T-cell (primary cell): ENCODE measurements around the gene CEP120. TPM values are rescaled to one million over a fixed set of nuclear protein-coding genes. Genes with fewer than 3 reads are reported as not detected.

Source experiments
- ATAC-seq, 4 experiments: fragments of 200-7000 bp in 3 of 4; fragments of 150-1000 bp in 1 of 4; cut with Tn5 transposase; replicated peaks in 1 of 4; 1 replicate in 3 of 4; 2 replicates in 1 of 4; pipeline ENCODE4 v1.10.0; 2021; ENCODE audit warnings: moderate library complexity in 3 of 4, mild to moderate bottlenecking in 2 of 4, moderate number of reproducible peaks in 1 of 4
- CTCF ChIA-PET, 2 donors: fragments of 300-600 bp; sonication (Branson Sonifier 250); formaldehyde crosslinking; loops; one replicate each; lab custom pipeline; 2022; ENCODE audit warnings: antibody characterized with exemption in 2 of 2; lab: Charles Lee
- POLR2A ChIA-PET, 2 donors: fragments of 300-600 bp; sonication (Branson Sonifier 250); formaldehyde crosslinking; loops; one replicate each; lab custom pipeline; 2022; ENCODE audit warnings: antibody characterized with exemption in 2 of 2; lab: Charles Lee
- DNase-seq, 35 experiments: peaks; one replicate each; pipeline versions ENCODE4 v3.0.0 to v3.0.0-alpha.2; 2013 to 2023
- H3K27ac ChIP-seq: one replicate; pipeline ENCODE4 v1.5.1; 2013; ENCODE audit warnings: low read length
- H3K27me3 ChIP-seq, 2 experiments: replicated peaks in 1 of 2; 1 replicate in 1 of 2; 2 replicates in 1 of 2; pipeline versions ENCODE4 v1.6.1 to v1.7.0; 2013; ENCODE audit warnings: low read length in 1 of 2, mixed read lengths in 1 of 2; ENCODE audit not compliant: control insufficient read depth in 2 of 2, insufficient read depth in 2 of 2; ENCODE audit errors: extremely low read depth in 1 of 2
- H3K36me3 ChIP-seq, 2 donors: 1 replicate in 1 of 2; 2 replicates in 1 of 2; pipeline versions ENCODE4 v1.6.1 to v1.7.0; 2013; ENCODE audit warnings: low read length in 1 of 2; ENCODE audit not compliant: control insufficient read depth in 2 of 2, insufficient read depth in 1 of 2; ENCODE audit errors: extremely low read depth in 1 of 2
- H3K4me1 ChIP-seq, 2 experiments: 1 replicate in 1 of 2; 2 replicates in 1 of 2; pipeline versions ENCODE4 v1.6.1 to v1.7.0; 2013; ENCODE audit warnings: low read length in 2 of 2, mixed read lengths in 1 of 2; ENCODE audit not compliant: insufficient read depth in 2 of 2, control insufficient read depth in 1 of 2; ENCODE audit errors: extremely low read depth in 1 of 2
- H3K4me3 ChIP-seq, 2 donors: 1 replicate in 1 of 2; 2 replicates in 1 of 2; pipeline versions ENCODE4 v1.5.1 to v1.7.0; 2013; ENCODE audit warnings: mild to moderate bottlenecking in 2 of 2, low read length in 1 of 2, moderate library complexity in 1 of 2; ENCODE audit not compliant: control insufficient read depth in 1 of 2; ENCODE audit errors: extremely low read depth in 1 of 2
- H3K9me3 ChIP-seq: 2 replicates; pipeline ENCODE4 v1.7.0; 2013
- H3K27ac Mint-ChIP-seq, 2 donors: one replicate each; pipeline ENCODE4 v1.8.0; 2020 to 2021; ENCODE audit warnings: mild to moderate bottlenecking in 2 of 2, mixed read lengths in 2 of 2
- H3K27me3 Mint-ChIP-seq, 2 donors: one replicate each; pipeline ENCODE4 v1.8.0; 2021 to 2022; ENCODE audit warnings: mixed read lengths in 2 of 2
- H3K36me3 Mint-ChIP-seq: one replicate; pipeline ENCODE4 v1.8.0; 2021; ENCODE audit warnings: mixed read lengths
- H3K4me1 Mint-ChIP-seq, 3 donors: one replicate each; pipeline ENCODE4 v1.8.0; 2020 to 2022; ENCODE audit warnings: mixed read lengths in 3 of 3, mild to moderate bottlenecking in 1 of 3
- H3K4me3 Mint-ChIP-seq, 3 donors: one replicate each; pipeline ENCODE4 v1.8.0; 2020 to 2022; ENCODE audit warnings: mild to moderate bottlenecking in 3 of 3, mixed read lengths in 3 of 3, moderate library complexity in 3 of 3
- H3K9me3 Mint-ChIP-seq, 3 donors: one replicate each; pipeline ENCODE4 v1.8.0; 2020 to 2022; ENCODE audit warnings: mixed read lengths in 3 of 3
- WGBS: methylation state at CpG from one replicate; pipeline ENCODE4 v1.1.5; 2013; ENCODE audit warnings: missing lambda C conversion rate; ENCODE audit not compliant: insufficient coverage; 5-methylcytosine and 5-hydroxymethylcytosine counted together
- total RNA-seq, 35 experiments: library from RNA in 6 of 35; stranded (reverse) in 6 of 35; fragments of 120-200 nt in 1 of 35; gene quantifications; one replicate each; pipeline versions ENCODE4 v1.2.1 to v1.2.4 and lab custom pipeline; 2013 to 2026

The CEP120 gene
- total RNA-seq, 5 donors from 2014 or later (not counting 1 experiment from before 2014, with no cell fraction given) = 48.3 to 71.1 (median 62.8) TPM

DNA sequence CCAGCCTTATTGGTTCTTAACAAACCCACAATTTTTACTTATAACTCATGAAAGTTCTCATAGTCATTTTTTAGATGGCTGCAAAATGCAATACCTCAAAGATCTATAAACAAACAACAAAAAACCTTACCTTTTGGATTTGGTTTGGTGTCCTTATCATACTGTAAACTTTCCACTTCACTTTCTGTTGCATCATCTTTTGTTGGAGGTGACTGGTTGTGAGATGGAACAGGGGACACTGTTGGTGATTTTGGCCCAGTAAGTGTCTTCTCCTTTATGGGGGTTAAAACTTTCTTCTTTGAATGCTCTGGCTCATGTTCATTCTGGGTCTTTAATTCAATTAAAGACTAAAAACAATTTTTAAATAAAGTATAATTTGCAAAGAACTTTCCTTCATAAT, 33.4 kb downstream of the CEP120 start:
- no peaks in the 10 kb centered on the region for H3K4me1 Mint-ChIP-seq
- H3K36me3 ChIP-seq = peaks cover 8 to 62% of the 10 kb centered on the region in 2 donors
- no peak overlapping the region for H3K27ac Mint-ChIP-seq
- no peak overlapping the region for H3K27ac ChIP-seq
- H3K36me3 Mint-ChIP-seq = peaks cover 57% of the 10 kb centered on the region
- H3K4me3 Mint-ChIP-seq = no peak overlapping the region
- H3K27me3 ChIP-seq = no peaks in the 10 kb centered on the region
- no peaks in the 10 kb centered on the region for H3K27me3 Mint-ChIP-seq
- H3K9me3 Mint-ChIP-seq = no peaks in the 10 kb centered on the region
- POLR2A ChIA-PET = interaction anchor here in 1 of 2 donors (0.6 kb wide), 1 partner anchor 1333 kb away, joined by 3 read pairs; no protein-coding TSS in a partner anchor
- no peak for ATAC-seq
- CTCF ChIA-PET = no interaction called here
- no peak overlapping the region for H3K4me3 ChIP-seq
- no peaks in the 10 kb centered on the region for H3K9me3 ChIP-seq
- H3K4me1 ChIP-seq = no peaks in the 10 kb centered on the region
- no peak for DNase-seq

DNA sequence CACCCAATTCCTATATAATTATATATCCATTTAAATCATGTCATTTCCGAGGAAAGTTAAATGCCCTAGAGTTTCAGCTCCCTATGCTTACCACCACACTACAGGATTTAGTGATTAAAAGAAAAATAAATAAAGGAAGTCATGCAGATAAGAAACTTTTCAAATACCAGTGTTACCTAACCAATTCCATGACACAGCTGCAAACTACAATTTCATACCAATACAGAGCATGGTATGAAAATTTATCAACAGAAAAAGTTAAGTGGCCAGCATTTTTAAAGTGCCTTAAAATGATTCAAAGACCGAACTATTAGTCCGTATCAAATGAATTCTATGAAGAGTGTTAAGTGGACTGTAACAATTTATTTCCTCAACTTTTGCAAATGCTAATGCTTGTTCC, 35.9 kb downstream of the CEP120 start:
- no peaks in the 10 kb centered on the region for H3K9me3 ChIP-seq
- no peaks in the 10 kb centered on the region for H3K27me3 Mint-ChIP-seq
- H3K4me3 ChIP-seq = no peak overlapping the region
- H3K27ac Mint-ChIP-seq = no peak overlapping the region
- H3K36me3 Mint-ChIP-seq = peaks cover 53% of the 10 kb centered on the region
- no peaks in the 10 kb centered on the region for H3K27me3 ChIP-seq
- H3K4me1 Mint-ChIP-seq = no peaks in the 10 kb centered on the region
- ChIA-PET POLR2A (no interaction called here), CTCF (interaction anchor here in 1 of 2 donors (0.5 kb wide), 1 partner anchor 81 kb away, joined by 5 read pairs; no protein-coding TSS in a partner anchor)
- H3K4me3 Mint-ChIP-seq = no peak overlapping the region
- no CpG with 5 or more reads among the region's 3 CpGs for WGBS
- H3K4me1 ChIP-seq = no peaks in the 10 kb centered on the region
- ATAC-seq (no peak), DNase-seq (no peak)
- peaks cover 4 to 66% of the 10 kb centered on the region in 2 donors for H3K36me3 ChIP-seq
- no peaks in the 10 kb centered on the region for H3K9me3 Mint-ChIP-seq
- no peak overlapping the region for H3K27ac ChIP-seq

DNA sequence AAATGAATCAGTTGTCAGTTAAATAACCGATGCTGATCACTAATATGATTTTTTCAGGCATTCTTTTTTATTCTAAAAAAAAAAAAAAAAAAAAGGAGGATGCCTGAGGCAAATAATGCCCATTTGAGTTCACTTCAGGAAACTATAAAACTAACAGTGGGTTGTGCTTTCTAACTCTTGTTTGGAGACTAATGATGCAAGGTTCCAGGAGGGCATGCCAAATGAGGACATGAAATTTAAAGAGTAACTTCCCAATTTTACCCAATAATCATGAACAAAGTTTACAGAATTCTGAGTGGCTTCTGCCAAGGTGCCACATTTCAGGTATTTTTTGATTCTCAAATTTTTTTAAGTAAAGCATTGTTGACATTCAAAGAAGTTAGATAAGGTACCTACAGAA, 41.0 kb downstream of the CEP120 start:
- no peak overlapping the region for H3K27ac ChIP-seq
- Mint-ChIP-seq H3K36me3 (peaks cover 58% of the 10 kb centered on the region), H3K27me3 (no peaks in the 10 kb centered on the region), H3K4me3 (no peak overlapping the region), H3K9me3 (no peaks in the 10 kb centered on the region), H3K27ac (no peak overlapping the region), H3K4me1 (no peaks in the 10 kb centered on the region)
- H3K27me3 ChIP-seq = no peaks in the 10 kb centered on the region
- CTCF ChIA-PET = interaction anchor here in 1 of 2 donors (0.7 kb wide), 1 partner anchor 143 kb away, joined by 6 read pairs; no protein-coding TSS in a partner anchor
- WGBS = no CpG with 5 or more reads among the region's 1 CpG
- no peak overlapping the region for H3K4me3 ChIP-seq
- no peaks in the 10 kb centered on the region for H3K9me3 ChIP-seq
- ATAC-seq (no peak), DNase-seq (no peak)
- POLR2A ChIA-PET = no interaction called here
- H3K36me3 ChIP-seq = peaks cover 4 to 83% of the 10 kb centered on the region in 2 donors
- H3K4me1 ChIP-seq = no peaks in the 10 kb centered on the region

DNA sequence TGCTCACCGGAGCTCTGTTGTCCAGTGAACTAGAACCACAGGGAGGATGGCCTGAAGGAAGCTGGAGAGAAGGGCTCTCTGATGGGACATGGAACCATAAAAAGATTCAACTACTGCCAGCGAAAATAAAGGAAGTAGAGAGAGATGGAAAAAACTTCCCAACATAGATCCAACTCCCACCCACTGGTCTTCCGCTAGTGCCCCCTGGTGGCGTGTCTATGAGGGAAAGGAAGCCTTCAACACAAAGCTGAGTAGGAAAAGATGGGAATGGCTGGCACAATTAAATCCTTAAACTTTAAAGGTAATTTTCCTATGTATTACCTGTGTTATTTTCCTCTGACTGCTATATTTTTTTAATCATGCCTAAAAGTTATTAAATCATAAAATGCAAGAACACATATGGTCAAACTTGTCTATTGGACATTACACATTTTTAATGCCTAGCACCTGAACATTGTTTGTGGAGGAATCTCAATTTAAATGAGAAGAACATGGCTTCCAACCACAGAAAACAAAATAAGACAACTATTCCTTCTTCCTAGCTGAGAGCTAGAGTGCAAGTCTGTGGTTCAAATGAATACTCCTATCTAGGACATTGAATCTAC, 51.5 kb downstream of the CEP120 start:
- peaks cover 2 to 21% (median 8%) of the 10 kb centered on the region in 3 donors for H3K4me1 Mint-ChIP-seq
- DNase-seq (peak in 16 of 35 experiments; percentile 0 to 44 (median 7)), ATAC-seq (no peak)
- no peaks in the 10 kb centered on the region for H3K9me3 Mint-ChIP-seq
- Histone ChIP-seq H3K27me3 (no peaks in the 10 kb centered on the region), H3K27ac (no peak overlapping the region), H3K4me3 (no peak overlapping the region), H3K36me3 (peaks cover 9 to 57% of the 10 kb centered on the region in 2 donors), H3K4me1 (no peaks in the 10 kb centered on the region), H3K9me3 (no peaks in the 10 kb centered on the region)
- no CpG with 5 or more reads among the region's 4 CpGs for WGBS
- peaks cover 62% of the 10 kb centered on the region for H3K36me3 Mint-ChIP-seq
- POLR2A ChIA-PET = no interaction called here
- no peaks in the 10 kb centered on the region for H3K27me3 Mint-ChIP-seq
- CTCF ChIA-PET = interaction anchor here in 1 of 2 donors (0.8 kb wide), 1 partner anchor 52 kb away, joined by 3 read pairs; the partner anchor contains the start of gene CEP120
- H3K27ac Mint-ChIP-seq = no peak overlapping the region
- H3K4me3 Mint-ChIP-seq = no peak overlapping the region

DNA sequence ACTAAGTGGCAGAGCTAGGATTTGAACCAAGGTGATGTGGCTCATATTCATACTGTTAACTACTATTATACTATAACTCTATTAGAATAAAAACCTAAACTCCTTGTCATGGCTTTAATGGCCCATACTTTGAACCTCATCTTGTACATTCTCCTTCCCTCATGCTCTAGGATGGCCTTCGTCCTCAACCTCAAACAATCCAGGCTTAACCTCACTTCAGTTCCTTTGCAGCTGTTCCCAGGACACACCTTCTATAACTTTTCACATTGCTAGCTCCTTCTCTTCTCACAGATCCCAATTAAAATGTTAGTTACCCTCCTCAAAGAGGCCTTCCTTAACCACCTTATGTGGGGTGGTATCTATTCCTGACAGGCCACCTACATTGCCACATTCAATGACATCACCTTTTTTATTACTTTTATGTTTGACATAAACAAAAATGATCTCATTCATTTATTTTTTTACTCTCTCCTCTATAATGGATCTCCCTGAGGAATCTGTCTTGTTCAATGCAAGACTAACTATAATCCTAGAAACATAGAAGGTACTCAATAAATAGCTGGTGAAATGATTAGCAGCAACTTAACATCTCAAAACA, 53.7 kb downstream of the CEP120 start:
- DNase-seq (no peak), ATAC-seq (no peak)
- CTCF ChIA-PET = interaction anchor here (0.6 kb wide), 2 partner anchors 152 to 546 kb away, joined by 3 to 6 read pairs; no protein-coding TSS in a partner anchor
- Histone ChIP-seq H3K9me3 (no peaks in the 10 kb centered on the region), H3K36me3 (peaks cover 6 to 45% of the 10 kb centered on the region in 2 donors), H3K27ac (no peak overlapping the region), H3K4me1 (no peaks in the 10 kb centered on the region), H3K4me3 (no peak overlapping the region), H3K27me3 (no peaks in the 10 kb centered on the region)
- POLR2A ChIA-PET = no interaction called here
- no peak overlapping the region for H3K27ac Mint-ChIP-seq
- 100% methylated on average over 1 of the region's 1 CpG for WGBS
- H3K9me3 Mint-ChIP-seq = no peaks in the 10 kb centered on the region
- H3K36me3 Mint-ChIP-seq = peaks cover 51% of the 10 kb centered on the region
- no peaks in the 10 kb centered on the region for H3K27me3 Mint-ChIP-seq
- peaks cover 2 to 13% (median 8%) of the 10 kb centered on the region in 3 donors for H3K4me1 Mint-ChIP-seq
- H3K4me3 Mint-ChIP-seq = no peak overlapping the region

DNA sequence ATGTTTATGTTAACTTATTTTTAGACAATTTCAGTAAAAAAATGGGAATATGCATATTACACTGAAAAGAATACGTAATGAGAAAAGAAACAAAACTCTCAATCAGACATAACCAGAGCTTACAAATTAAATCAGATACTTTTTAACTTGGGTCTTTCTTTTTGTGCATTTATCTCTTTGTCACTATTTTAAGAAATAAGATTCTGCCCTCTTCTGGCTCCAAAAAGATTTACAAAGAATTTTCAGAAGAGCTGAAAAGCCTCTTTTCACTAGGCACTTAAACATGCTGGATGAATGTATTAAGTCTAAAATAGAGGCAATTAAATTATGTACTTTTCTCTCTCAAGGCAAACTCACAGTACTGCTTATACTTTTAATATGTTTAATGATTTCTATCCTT, 55.5 kb downstream of the CEP120 start:
- Mint-ChIP-seq H3K4me1 (peaks cover 2 to 13% (median 8%) of the 10 kb centered on the region in 3 donors), H3K27me3 (no peaks in the 10 kb centered on the region), H3K36me3 (peaks cover 42% of the 10 kb centered on the region), H3K27ac (no peak overlapping the region), H3K9me3 (no peaks in the 10 kb centered on the region), H3K4me3 (no peak overlapping the region)
- Histone ChIP-seq H3K9me3 (no peaks in the 10 kb centered on the region), H3K36me3 (peaks cover 4 to 47% of the 10 kb centered on the region in 2 donors), H3K27me3 (no peaks in the 10 kb centered on the region), H3K4me1 (no peaks in the 10 kb centered on the region), H3K4me3 (no peak overlapping the region), H3K27ac (no peak overlapping the region)
- CTCF ChIA-PET = interaction anchor here in 1 of 2 donors (0.9 to 1.9 kb wide), 3 partner anchors 56 to 852 kb away, joined by 5 to 7 read pairs (median 6); partner anchors contain the start of gene CEP120
- POLR2A ChIA-PET = no interaction called here
- DNase-seq = peak in 1 of 35 experiments; percentile 2
- WGBS = no CpG with 5 or more reads among the region's 1 CpG
- ATAC-seq = no peak
